ENCODE measurements around the gene SULT2B1. TPM values are rescaled to one million over a fixed set of nuclear protein-coding genes. Genes with fewer than 3 reads are reported as not detected.

The SULT2B1 gene
- total and polyA plus RNA-seq, 4 donors, result 0.14 to 0.24 TPM; not detected in 2

DNA sequence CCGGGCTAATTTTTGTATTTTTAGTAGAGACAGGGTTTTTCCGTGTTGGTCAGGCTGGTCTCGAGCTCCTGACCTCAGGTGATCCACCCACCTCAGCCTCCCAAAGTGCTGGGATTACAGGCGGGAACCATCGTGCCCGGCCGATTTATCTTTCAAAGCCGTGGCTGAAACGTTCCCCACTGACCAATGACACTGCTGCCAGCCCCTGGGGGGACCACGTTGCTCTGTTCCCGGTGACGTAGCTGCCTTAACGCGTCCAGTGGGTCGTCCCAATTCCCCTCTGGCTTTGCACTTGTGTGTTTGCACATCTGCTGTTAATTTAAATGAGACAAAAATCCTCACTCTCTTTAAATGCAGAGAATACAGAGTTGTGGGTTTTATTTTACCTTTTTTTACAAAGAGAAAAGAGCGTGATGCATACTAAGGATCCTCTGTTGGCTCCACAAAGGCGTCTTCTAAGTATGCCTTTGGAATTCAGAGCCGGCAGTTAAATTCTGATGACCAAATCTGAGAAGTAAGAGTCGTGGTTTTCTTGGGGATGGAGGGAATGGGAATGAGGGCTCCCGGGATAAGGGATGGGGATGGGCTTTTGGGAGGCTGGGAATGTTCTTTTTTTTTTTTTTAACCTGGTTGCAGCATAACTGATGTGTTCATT, 21.8 kb upstream of the SULT2B1 start:
- no peaks in the 10 kb centered on the region for H3K36me3 ChIP-seq (ENCODE audit: control insufficient read depth in 4 of 4, insufficient read depth in 3 of 4, low read depth in 1 of 4, low read length in 3 of 4)
- DNase-seq (ENCODE audit: low spot score), result no peak
- H3K27me3 ChIP-seq (ENCODE audit: control insufficient read depth in 4 of 4, insufficient read depth in 4 of 4, low read length in 3 of 4), result no peaks in the 10 kb centered on the region
- no peak overlapping the region for H3K27ac ChIP-seq (ENCODE audit: low read depth in 1 of 2, low read length in 2 of 2)
- no peak overlapping the region for H3K9ac ChIP-seq (ENCODE audit: low read depth in 1 of 2, low read length in 2 of 2)
- peaks cover 3 to 11% (median 5%) of the 10 kb centered on the region in 4 donors for H3K9me3 ChIP-seq (ENCODE audit: control insufficient read depth in 4 of 4, low read length in 3 of 4)
- no peaks in the 10 kb centered on the region for H3K4me1 ChIP-seq (ENCODE audit: control insufficient read depth in 4 of 4, insufficient read depth in 4 of 4, low read length in 3 of 4)
- 68% methylated on average over 20 of the region's 20 CpGs for WGBS
- no peak overlapping the region for H3K4me3 ChIP-seq (ENCODE audit: low read depth in 1 of 3, low read length in 3 of 3)
- TF ChIP-seq, protein P1, sequence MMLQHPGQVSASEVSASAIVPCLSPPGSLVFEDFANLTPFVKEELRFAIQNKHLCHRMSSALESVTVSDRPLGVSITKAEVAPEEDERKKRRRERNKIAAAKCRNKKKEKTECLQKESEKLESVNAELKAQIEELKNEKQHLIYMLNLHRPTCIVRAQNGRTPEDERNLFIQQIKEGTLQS (IDR thresholded peaks at IDR 0.05), result no peak
- TF ChIP-seq SP1 (IDR thresholded peaks at IDR 0.05), result no peak
- TF ChIP-seq, protein P2, sequence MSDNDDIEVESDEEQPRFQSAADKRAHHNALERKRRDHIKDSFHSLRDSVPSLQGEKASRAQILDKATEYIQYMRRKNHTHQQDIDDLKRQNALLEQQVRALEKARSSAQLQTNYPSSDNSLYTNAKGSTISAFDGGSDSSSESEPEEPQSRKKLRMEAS (IDR thresholded peaks at IDR 0.05), result no peak
- no peak for TF ChIP-seq HNF4A (conservative IDR thresholded peaks at IDR 0.05)
- no peak for TF ChIP-seq JUND (IDR thresholded peaks at IDR 0.05)
- TF ChIP-seq RAD21 (IDR thresholded peaks at IDR 0.05), result no peak
- no peak for TF ChIP-seq RXRA (IDR thresholded peaks at IDR 0.05)
- no peak for TF ChIP-seq FOXA1 (IDR thresholded peaks at IDR 0.05)

DNA sequence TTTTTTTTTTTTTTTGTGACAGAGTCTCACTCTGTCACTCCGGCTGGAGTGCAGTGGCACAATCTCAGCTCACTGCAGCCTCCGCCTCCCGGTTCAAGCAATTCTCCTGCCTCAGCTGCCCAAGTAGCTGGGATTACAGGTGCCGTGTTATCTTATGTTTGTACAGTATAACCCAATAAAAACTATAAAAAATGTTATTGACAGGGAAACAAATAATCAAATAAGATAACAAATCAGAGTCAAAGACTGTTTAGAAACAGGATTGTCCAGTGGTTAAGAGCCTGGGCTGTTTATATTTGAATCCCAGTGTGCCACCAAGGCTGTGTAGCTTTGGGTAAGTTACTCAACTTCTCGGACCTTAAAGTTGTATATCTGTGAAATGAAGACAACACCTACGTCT, 21.2 kb upstream of the SULT2B1 start:
- Histone ChIP-seq H3K4me3 (ENCODE audit: low read depth in 1 of 3, low read length in 3 of 3) (no peak overlapping the region), H3K9me3 (ENCODE audit: control insufficient read depth in 4 of 4, low read length in 3 of 4) (peaks cover 3 to 11% (median 5%) of the 10 kb centered on the region in 4 donors), H3K27me3 (ENCODE audit: control insufficient read depth in 4 of 4, insufficient read depth in 4 of 4, low read length in 3 of 4) (no peaks in the 10 kb centered on the region), H3K27ac (ENCODE audit: low read depth in 1 of 2, low read length in 2 of 2) (no peak overlapping the region), H3K36me3 (ENCODE audit: control insufficient read depth in 4 of 4, insufficient read depth in 3 of 4, low read depth in 1 of 4, low read length in 3 of 4) (no peaks in the 10 kb centered on the region), H3K9ac (ENCODE audit: low read depth in 1 of 2, low read length in 2 of 2) (no peak overlapping the region), H3K4me1 (ENCODE audit: control insufficient read depth in 4 of 4, insufficient read depth in 4 of 4, low read length in 3 of 4) (no peaks in the 10 kb centered on the region)
- WGBS, result 67% methylated on average over 6 of the region's 6 CpGs
- TF ChIP-seq, protein P3, sequence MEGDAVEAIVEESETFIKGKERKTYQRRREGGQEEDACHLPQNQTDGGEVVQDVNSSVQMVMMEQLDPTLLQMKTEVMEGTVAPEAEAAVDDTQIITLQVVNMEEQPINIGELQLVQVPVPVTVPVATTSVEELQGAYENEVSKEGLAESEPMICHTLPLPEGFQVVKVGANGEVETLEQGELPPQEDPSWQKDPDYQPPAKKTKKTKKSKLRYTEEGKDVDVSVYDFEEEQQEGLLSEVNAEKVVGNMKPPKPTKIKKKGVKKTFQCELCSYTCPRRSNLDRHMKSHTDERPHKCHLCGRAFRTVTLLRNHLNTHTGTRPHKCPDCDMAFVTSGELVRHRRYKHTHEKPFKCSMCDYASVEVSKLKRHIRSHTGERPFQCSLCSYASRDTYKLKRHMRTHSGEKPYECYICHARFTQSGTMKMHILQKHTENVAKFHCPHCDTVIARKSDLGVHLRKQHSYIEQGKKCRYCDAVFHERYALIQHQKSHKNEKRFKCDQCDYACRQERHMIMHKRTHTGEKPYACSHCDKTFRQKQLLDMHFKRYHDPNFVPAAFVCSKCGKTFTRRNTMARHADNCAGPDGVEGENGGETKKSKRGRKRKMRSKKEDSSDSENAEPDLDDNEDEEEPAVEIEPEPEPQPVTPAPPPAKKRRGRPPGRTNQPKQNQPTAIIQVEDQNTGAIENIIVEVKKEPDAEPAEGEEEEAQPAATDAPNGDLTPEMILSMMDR (IDR thresholded peaks at IDR 0.05; ENCODE audit: low read depth, low read length, missing input control), result no peak
- TF ChIP-seq EGR1 (IDR thresholded peaks at IDR 0.05; ENCODE audit: low read depth in 2 of 2), result no peak
- TF ChIP-seq, protein P2 (IDR thresholded peaks at IDR 0.05), result no peak
- TF ChIP-seq RXRA (IDR thresholded peaks at IDR 0.05), result no peak
- no peak for TF ChIP-seq HNF4A (conservative IDR thresholded peaks at IDR 0.05)
- DNase-seq (ENCODE audit: low spot score), result no peak

DNA sequence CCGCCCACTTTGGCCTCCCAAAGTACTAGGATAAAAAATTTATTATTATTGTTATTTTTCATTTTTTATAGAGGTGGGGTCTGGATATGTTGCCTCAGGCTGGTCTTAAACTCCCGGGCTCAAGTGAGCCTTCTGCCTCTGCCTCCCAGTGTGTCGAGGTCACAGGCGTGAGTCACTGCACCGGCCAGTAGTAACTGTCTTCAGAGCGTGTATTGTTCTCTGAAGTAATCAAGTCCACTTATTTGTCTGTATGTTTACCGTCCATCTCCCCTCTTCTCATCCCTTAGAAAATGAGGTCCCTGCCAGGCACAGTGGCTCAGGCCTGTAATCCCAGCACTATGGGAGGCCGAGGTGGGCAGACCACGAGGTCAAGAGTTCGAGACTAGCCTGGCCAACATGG, 18.2 kb upstream of the SULT2B1 start:
- Histone ChIP-seq H3K4me1 (ENCODE audit: control insufficient read depth in 4 of 4, insufficient read depth in 4 of 4, low read length in 3 of 4) (no peaks in the 10 kb centered on the region), H3K27ac (ENCODE audit: low read depth in 1 of 2, low read length in 2 of 2) (no peak overlapping the region), H3K36me3 (ENCODE audit: control insufficient read depth in 4 of 4, insufficient read depth in 3 of 4, low read depth in 1 of 4, low read length in 3 of 4) (no peaks in the 10 kb centered on the region), H3K9ac (ENCODE audit: low read depth in 1 of 2, low read length in 2 of 2) (no peak overlapping the region), H3K4me3 (ENCODE audit: low read depth in 1 of 3, low read length in 3 of 3) (no peak overlapping the region), H3K9me3 (ENCODE audit: control insufficient read depth in 4 of 4, low read length in 3 of 4) (peaks cover 3 to 6% (median 4%) of the 10 kb centered on the region in 4 donors), H3K27me3 (ENCODE audit: control insufficient read depth in 4 of 4, insufficient read depth in 4 of 4, low read length in 3 of 4) (no peaks in the 10 kb centered on the region)
- no peak for DNase-seq (ENCODE audit: low spot score)
- 82% methylated on average over 10 of the region's 10 CpGs for WGBS
- TF ChIP-seq EGR1 (IDR thresholded peaks at IDR 0.05; ENCODE audit: low read depth in 2 of 2) (no peak), RXRA (IDR thresholded peaks at IDR 0.05) (no peak), RAD21 (IDR thresholded peaks at IDR 0.05) (no peak), YY1 (IDR thresholded peaks at IDR 0.05) (no peak), TAF1 (conservative IDR thresholded peaks at IDR 0.05) (no peak), GABPA (IDR thresholded peaks at IDR 0.05 in 1 of 2, conservative IDR thresholded peaks at IDR 0.05 in 1 of 2) (no peak), FOXA2 (IDR thresholded peaks at IDR 0.05) (no peak), SP1 (IDR thresholded peaks at IDR 0.05) (no peak), FOXA1 (IDR thresholded peaks at IDR 0.05) (no peak), JUND (IDR thresholded peaks at IDR 0.05) (no peak), HNF4A (conservative IDR thresholded peaks at IDR 0.05) (no peak), NR2F2 (IDR thresholded peaks at IDR 0.05) (no peak), HNF4G (IDR thresholded peaks at IDR 0.05) (no peak)
- TF ChIP-seq, protein P1 (IDR thresholded peaks at IDR 0.05), result no peak
- TF ChIP-seq, protein P2 (IDR thresholded peaks at IDR 0.05), result no peak
- TF ChIP-seq, protein P4, sequence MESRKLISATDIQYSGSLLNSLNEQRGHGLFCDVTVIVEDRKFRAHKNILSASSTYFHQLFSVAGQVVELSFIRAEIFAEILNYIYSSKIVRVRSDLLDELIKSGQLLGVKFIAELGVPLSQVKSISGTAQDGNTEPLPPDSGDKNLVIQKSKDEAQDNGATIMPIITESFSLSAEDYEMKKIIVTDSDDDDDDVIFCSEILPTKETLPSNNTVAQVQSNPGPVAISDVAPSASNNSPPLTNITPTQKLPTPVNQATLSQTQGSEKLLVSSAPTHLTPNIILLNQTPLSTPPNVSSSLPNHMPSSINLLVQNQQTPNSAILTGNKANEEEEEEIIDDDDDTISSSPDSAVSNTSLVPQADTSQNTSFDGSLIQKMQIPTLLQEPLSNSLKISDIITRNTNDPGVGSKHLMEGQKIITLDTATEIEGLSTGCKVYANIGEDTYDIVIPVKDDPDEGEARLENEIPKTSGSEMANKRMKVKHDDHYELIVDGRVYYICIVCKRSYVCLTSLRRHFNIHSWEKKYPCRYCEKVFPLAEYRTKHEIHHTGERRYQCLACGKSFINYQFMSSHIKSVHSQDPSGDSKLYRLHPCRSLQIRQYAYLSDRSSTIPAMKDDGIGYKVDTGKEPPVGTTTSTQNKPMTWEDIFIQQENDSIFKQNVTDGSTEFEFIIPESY (IDR thresholded peaks at IDR 0.05), result no peak
- TF ChIP-seq, protein P5, sequence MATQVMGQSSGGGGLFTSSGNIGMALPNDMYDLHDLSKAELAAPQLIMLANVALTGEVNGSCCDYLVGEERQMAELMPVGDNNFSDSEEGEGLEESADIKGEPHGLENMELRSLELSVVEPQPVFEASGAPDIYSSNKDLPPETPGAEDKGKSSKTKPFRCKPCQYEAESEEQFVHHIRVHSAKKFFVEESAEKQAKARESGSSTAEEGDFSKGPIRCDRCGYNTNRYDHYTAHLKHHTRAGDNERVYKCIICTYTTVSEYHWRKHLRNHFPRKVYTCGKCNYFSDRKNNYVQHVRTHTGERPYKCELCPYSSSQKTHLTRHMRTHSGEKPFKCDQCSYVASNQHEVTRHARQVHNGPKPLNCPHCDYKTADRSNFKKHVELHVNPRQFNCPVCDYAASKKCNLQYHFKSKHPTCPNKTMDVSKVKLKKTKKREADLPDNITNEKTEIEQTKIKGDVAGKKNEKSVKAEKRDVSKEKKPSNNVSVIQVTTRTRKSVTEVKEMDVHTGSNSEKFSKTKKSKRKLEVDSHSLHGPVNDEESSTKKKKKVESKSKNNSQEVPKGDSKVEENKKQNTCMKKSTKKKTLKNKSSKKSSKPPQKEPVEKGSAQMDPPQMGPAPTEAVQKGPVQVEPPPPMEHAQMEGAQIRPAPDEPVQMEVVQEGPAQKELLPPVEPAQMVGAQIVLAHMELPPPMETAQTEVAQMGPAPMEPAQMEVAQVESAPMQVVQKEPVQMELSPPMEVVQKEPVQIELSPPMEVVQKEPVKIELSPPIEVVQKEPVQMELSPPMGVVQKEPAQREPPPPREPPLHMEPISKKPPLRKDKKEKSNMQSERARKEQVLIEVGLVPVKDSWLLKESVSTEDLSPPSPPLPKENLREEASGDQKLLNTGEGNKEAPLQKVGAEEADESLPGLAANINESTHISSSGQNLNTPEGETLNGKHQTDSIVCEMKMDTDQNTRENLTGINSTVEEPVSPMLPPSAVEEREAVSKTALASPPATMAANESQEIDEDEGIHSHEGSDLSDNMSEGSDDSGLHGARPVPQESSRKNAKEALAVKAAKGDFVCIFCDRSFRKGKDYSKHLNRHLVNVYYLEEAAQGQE (IDR thresholded peaks at IDR 0.05), result no peak

Measured in liver (tissue), 9 donors.